ENCODE data around the gene GPC6.

GRCh38 chr13:94431987-94432386 is 1205.4 kb downstream of the GPC6 start:
- TF ChIP-seq POLR2AphosphoS5 (IDR thresholded peaks at IDR 0.05): no peak
- no peak for TF ChIP-seq CTCF (IDR thresholded peaks at IDR 0.05; ENCODE audit: poor library complexity, severe bottlenecking)

Data from neural cell (in vitro differentiated cells).